GM12878 (cell line): ENCODE measurements around the gene PPHLN1.

Experiments used
- ASH2L ChIP-seq: fragments of 300-600, 200-600 bp; sonication (generic); IDR thresholded peaks from 2 replicates; pipeline ENCODE4 v1.6.1; 2017; ENCODE audit warnings: low read depth, mild to moderate bottlenecking, borderline replicate concordance
- CEBPB ChIP-seq, 2 experiments: fragments of 150-350 bp in 1 of 2; IDR thresholded peaks; 2 replicates each; pipeline ENCODE4 v1.6.1; 2012 to 2014; ENCODE audit warnings: low read depth in 2 of 2, low read length in 2 of 2, borderline replicate concordance in 1 of 2, inconsistent platforms in 1 of 2
- CHD2 ChIP-seq: IDR thresholded peaks from 2 replicates; pipeline ENCODE4 v1.6.1; 2011; ENCODE audit warnings: low read depth, low read length, improper control_type of control experiment, borderline replicate concordance
- HDAC6 ChIP-seq: fragments of 200-600 bp; sonication (generic); IDR thresholded peaks from one replicate; pipeline ENCODE4 v1.8.0; 2017; ENCODE audit warnings: antibody characterized with exemption; ENCODE audit not compliant: unreplicated experiment
- MEF2A ChIP-seq: IDR thresholded peaks from 2 replicates; pipeline ENCODE4 v1.6.1; 2011; ENCODE audit warnings: low read depth, mild to moderate bottlenecking, low read length, moderate library complexity; ENCODE audit not compliant: insufficient read depth
- NKRF ChIP-seq: fragments of 450-650 bp; conservative IDR thresholded peaks from 2 replicates; pipeline ENCODE4 v1.6.1; 2017; ENCODE audit warnings: mild to moderate bottlenecking, moderate library complexity
- POLR2A ChIP-seq: IDR thresholded peaks from 2 replicates; pipeline ENCODE4 v1.6.1; 2011; ENCODE audit warnings: low read depth, mild to moderate bottlenecking, low read length
- RCOR1 ChIP-seq: conservative IDR thresholded peaks from 2 replicates; pipeline ENCODE4 v1.6.1; 2012; ENCODE audit warnings: low read depth, low read length, improper control_type of control experiment
- SP1 ChIP-seq: IDR thresholded peaks from one replicate; pipeline ENCODE4 v1.6.1; 2011; ENCODE audit warnings: low read depth, low read length
- YY1 ChIP-seq: IDR thresholded peaks from 2 replicates; pipeline ENCODE4 v1.6.1; 2011; ENCODE audit warnings: low read depth, mild to moderate bottlenecking, low read length
- ZZZ3 ChIP-seq: IDR thresholded peaks from 2 replicates; pipeline ENCODE4 v1.6.1; 2011; ENCODE audit warnings: low read depth; ENCODE audit not compliant: control insufficient read depth, insufficient read length
- TF ChIP-seq, protein P1 (sequence below), 3 experiments: IDR thresholded peaks in 2 of 3; conservative IDR thresholded peaks in 1 of 3; 2 replicates each; pipeline ENCODE4 v1.5.1; 2011; ENCODE audit warnings: low read depth in 3 of 3, low read length in 3 of 3, mild to moderate bottlenecking in 3 of 3, control low read depth in 2 of 3, moderate library complexity in 2 of 3, inconsistent platforms in 1 of 3, mixed read lengths in 1 of 3; ENCODE audit not compliant: control insufficient read depth in 2 of 3, insufficient read depth in 1 of 3; ENCODE audit errors: extremely low read depth in 1 of 3

- TF ChIP-seq HDAC6 (no peak), RCOR1 (no peak), CEBPB (IDR thresholded peaks at IDR 0.05; ENCODE audit: borderline replicate concordance in 1 of 2, low read depth in 2 of 2, low read length in 2 of 2) (no peak), ASH2L (no peak), NKRF (no peak), MEF2A (no peak), SP1 (no peak), CHD2 (no peak), POLR2A (no peak), ZZZ3 (no peak), YY1 (no peak)
- TF ChIP-seq, protein P1, sequence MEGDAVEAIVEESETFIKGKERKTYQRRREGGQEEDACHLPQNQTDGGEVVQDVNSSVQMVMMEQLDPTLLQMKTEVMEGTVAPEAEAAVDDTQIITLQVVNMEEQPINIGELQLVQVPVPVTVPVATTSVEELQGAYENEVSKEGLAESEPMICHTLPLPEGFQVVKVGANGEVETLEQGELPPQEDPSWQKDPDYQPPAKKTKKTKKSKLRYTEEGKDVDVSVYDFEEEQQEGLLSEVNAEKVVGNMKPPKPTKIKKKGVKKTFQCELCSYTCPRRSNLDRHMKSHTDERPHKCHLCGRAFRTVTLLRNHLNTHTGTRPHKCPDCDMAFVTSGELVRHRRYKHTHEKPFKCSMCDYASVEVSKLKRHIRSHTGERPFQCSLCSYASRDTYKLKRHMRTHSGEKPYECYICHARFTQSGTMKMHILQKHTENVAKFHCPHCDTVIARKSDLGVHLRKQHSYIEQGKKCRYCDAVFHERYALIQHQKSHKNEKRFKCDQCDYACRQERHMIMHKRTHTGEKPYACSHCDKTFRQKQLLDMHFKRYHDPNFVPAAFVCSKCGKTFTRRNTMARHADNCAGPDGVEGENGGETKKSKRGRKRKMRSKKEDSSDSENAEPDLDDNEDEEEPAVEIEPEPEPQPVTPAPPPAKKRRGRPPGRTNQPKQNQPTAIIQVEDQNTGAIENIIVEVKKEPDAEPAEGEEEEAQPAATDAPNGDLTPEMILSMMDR (IDR thresholded peaks at IDR 0.05 in 2 of 3, conservative IDR thresholded peaks at IDR 0.05 in 1 of 3; ENCODE audit: control insufficient read depth in 2 of 3, extremely low read depth in 1 of 3, insufficient read depth in 1 of 3, low read depth in 3 of 3, low read length in 3 of 3), result no peak
Observed at GRCh38 chr12:42362647-42363260, 36.8 kb downstream of the PPHLN1 start.
